Activated T-cell treated with anti-CD3 and anti-CD28 coated beads for 4 hours (primary cell): Measurements from ENCODE around the gene PDE4A.
A peak's percentile ranks its signal among the peaks of the same experiment; 100 is the strongest.
"Not testable (repeated sequence)": the region's sequence is repeated elsewhere in the genome, so short reads cannot be mapped to it uniquely, and the experiment has no call there.

Experiments
- DNase-seq: peaks from one replicate; pipeline ENCODE4 v3.0.0-alpha.2; 2020

The PDE4A gene

GRCh38 chr19:10420444-10421239, at the start of gene PDE4A:
PDE4A (plus strand) TSS chr19:10420538; CDS start chr19:10420765, 227 bp downstream.
- DNase-seq = peak; percentile 45

GRCh38 chr19:10372690-10373089, 47.6 kb upstream of the PDE4A start:
- no peak for DNase-seq

- no peak for DNase-seq
Observed at GRCh38 chr19:10374931-10375330, 45.4 kb upstream of the PDE4A start.

GRCh38 chr19:10377140-10377640, 43.1 kb upstream of the PDE4A start:
- not testable (repeated sequence) for DNase-seq

GRCh38 chr19:10378124-10378523, 42.2 kb upstream of the PDE4A start:
- no peak for DNase-seq

- DNase-seq = no peak
Observed at GRCh38 chr19:10379880-10380312, 40.4 kb upstream of the PDE4A start.

GRCh38 chr19:10380313-10381102, 39.8 kb upstream of the PDE4A start, which contains the start of gene TYK2:
TYK2 (minus strand) TSS chr19:10380572; CDS start chr19:10378406, 2,166 bp downstream.
- DNase-seq = peak; percentile 95

- DNase-seq = not testable (repeated sequence)
Observed at GRCh38 chr19:10383223-10383499, 37.2 kb upstream of the PDE4A start.

- DNase-seq = no peak
Observed at GRCh38 chr19:10384580-10384979, 35.8 kb upstream of the PDE4A start.

- peak; percentile 86 for DNase-seq
Observed at GRCh38 chr19:10388957-10389356, 31.4 kb upstream of the PDE4A start.

GRCh38 chr19:10389863-10390262, 30.5 kb upstream of the PDE4A start:
- no peak for DNase-seq

- DNase-seq = peak; percentile 62
Observed at GRCh38 chr19:10390652-10391286, 29.6 kb upstream of the PDE4A start.

GRCh38 chr19:10392120-10392519, 28.2 kb upstream of the PDE4A start:
- DNase-seq = no peak

- DNase-seq = no peak
Observed at GRCh38 chr19:10393137-10393536, 27.2 kb upstream of the PDE4A start.

- no peak for DNase-seq
Observed at GRCh38 chr19:10395003-10395402, 25.3 kb upstream of the PDE4A start.

- DNase-seq = no peak
Observed at GRCh38 chr19:10395436-10395835, 24.9 kb upstream of the PDE4A start.

GRCh38 chr19:10395917-10396316, 24.4 kb upstream of the PDE4A start:
- DNase-seq = no peak

- no peak for DNase-seq
Observed at GRCh38 chr19:10398819-10399218, 21.5 kb upstream of the PDE4A start.

GRCh38 chr19:10399340-10399739, 21.0 kb upstream of the PDE4A start:
- DNase-seq = not testable (repeated sequence)

- no peak for DNase-seq
Observed at GRCh38 chr19:10399878-10400277, 20.5 kb upstream of the PDE4A start.

GRCh38 chr19:10402441-10403038, 17.8 kb upstream of the PDE4A start:
- no peak for DNase-seq

GRCh38 chr19:10403137-10404021, 17.0 kb upstream of the PDE4A start, which contains the start of gene CDC37:
CDC37 (minus strand) TSS chr19:10403542; CDS start chr19:10403479, 63 bp downstream.
- peak; percentile 98 for DNase-seq
